Measurements from ENCODE around the gene EXOC3L1.

GRCh38 chr16:67151431-67152097 lies 38.4 kb downstream of the EXOC3L1 start:
- TF ChIP-seq CTCF (IDR thresholded peaks at IDR 0.05; ENCODE audit: insufficient read depth, low read length): no peak
- TF ChIP-seq POLR2AphosphoS5 (IDR thresholded peaks at IDR 0.05; ENCODE audit: low read depth): no peak

All from HL-60 (cell line).